Cardiac muscle cell (in vitro differentiated cells and primary cell): ENCODE measurements around the gene TMBIM4. TPM values are rescaled to one million over a fixed set of nuclear protein-coding genes. Genes with fewer than 3 reads are reported as not detected.

ENCODE experiments used
- DNase-seq, 2 donors: peaks; one replicate each; pipeline versions ENCODE4 v3.0.0 to v3.0.0-alpha.2; 2010 to 2017; ENCODE audit warnings: low read depth in 1 of 2, low spot score in 1 of 2
- H3K27ac ChIP-seq: fragments of 200-600 bp; sonication (generic); 2 replicates; pipeline ENCODE4 v1.5.1; 2016
- H3K27me3 ChIP-seq: fragments of 200-600 bp; sonication (generic); 2 replicates; pipeline ENCODE4 v1.6.0; 2016; ENCODE audit warnings: control low read depth
- H3K36me3 ChIP-seq: fragments of 200-600 bp; sonication (generic); 2 replicates; pipeline ENCODE4 v1.5.1; 2016; ENCODE audit warnings: control low read depth
- H3K4me1 ChIP-seq: fragments of 200-600 bp; sonication (generic); 2 replicates; pipeline ENCODE4 v1.8.1; 2017; ENCODE audit warnings: low read depth, mild to moderate bottlenecking, mixed run types
- H3K4me3 ChIP-seq: fragments of 200-600 bp; sonication (generic); 2 replicates; pipeline ENCODE4 v1.5.1; 2016; ENCODE audit warnings: mild to moderate bottlenecking
- H3K9me3 ChIP-seq: fragments of 200-600 bp; sonication (generic); 2 replicates; pipeline ENCODE4 v1.5.1; 2017; ENCODE audit warnings: low read depth, mild to moderate bottlenecking, control low read depth
- CTCF ChIP-seq: IDR thresholded peaks from 2 replicates; pipeline ENCODE4 v1.5.1; 2012; ENCODE audit warnings: low read depth, mild to moderate bottlenecking, low read length
- polyA plus RNA-seq: library from polyadenylated mRNA; unstranded; fragments of >200 nt; fragmentation: Nextera tagmentation; extraction: Ambion mirVana; gene quantifications from 2 replicates; pipeline ENCODE4 v1.2.1, GENCODE V29; 2016
- total RNA-seq: library from RNA; depleted of rRNA; stranded (reverse); fragments of >200 nt; gene quantifications from 2 replicates; pipeline ENCODE4 v1.2.3, GENCODE V29; 2016

TMBIM4 gene
- total and polyA plus RNA-seq, 2 experiments from 2014 or later, result 23.7 to 59.7 TPM

- H3K27me3 ChIP-seq, result no peaks in the 10 kb centered on the region
- peaks cover 15% of the 10 kb centered on the region for H3K36me3 ChIP-seq
- TF ChIP-seq CTCF, result no peak
- peak overlapping the region; percentile 69 for H3K27ac ChIP-seq
- no peaks in the 10 kb centered on the region for H3K9me3 ChIP-seq
- peaks cover 21% of the 10 kb centered on the region for H3K4me1 ChIP-seq
- no peak for DNase-seq
- H3K4me3 ChIP-seq, result peak overlapping the region; percentile 82
Measured at GRCh38 chr12:66131067-66131688, 38.6 kb downstream of the TMBIM4 start.

GRCh38 chr12:66130267-66131066 is 39.3 kb downstream of the TMBIM4 start, which contains the start of gene LLPH:
LLPH (minus strand) TSS chr12:66130750; CDS start chr12:66129106, 1,644 bp downstream.
- H3K27ac ChIP-seq, result peak within 1 kb of the TSS; percentile 69
- DNase-seq, result peak; percentile 89
- H3K4me3 ChIP-seq, result peak within 1 kb of the TSS; percentile 82
- no peak for TF ChIP-seq CTCF
- no peaks in the 10 kb centered on the region for H3K27me3 ChIP-seq
- H3K9me3 ChIP-seq, result no peaks in the 10 kb centered on the region
- H3K4me1 ChIP-seq, result peaks cover 21% of the 10 kb centered on the region
- H3K36me3 ChIP-seq, result peaks cover 14% of the 10 kb centered on the region

GRCh38 chr12:66129934-66130266 is 39.9 kb downstream of the TMBIM4 start:
- H3K4me1 ChIP-seq, result peaks cover 21% of the 10 kb centered on the region
- TF ChIP-seq CTCF, result no peak
- no peaks in the 10 kb centered on the region for H3K27me3 ChIP-seq
- H3K9me3 ChIP-seq, result no peaks in the 10 kb centered on the region
- H3K4me3 ChIP-seq, result peak overlapping the region; percentile 82
- H3K36me3 ChIP-seq, result peaks cover 16% of the 10 kb centered on the region
- H3K27ac ChIP-seq, result peak overlapping the region; percentile 69
- peak in 1 of 2 donors; percentile 36 for DNase-seq

GRCh38 chr12:66127650-66128049 is 42.1 kb downstream of the TMBIM4 start:
- peaks cover 18% of the 10 kb centered on the region for H3K4me1 ChIP-seq
- DNase-seq, result peak in 1 of 2 donors; percentile 78
- no peaks in the 10 kb centered on the region for H3K9me3 ChIP-seq
- H3K27me3 ChIP-seq, result no peaks in the 10 kb centered on the region
- no peak overlapping the region for H3K27ac ChIP-seq
- TF ChIP-seq CTCF, result no peak
- peaks cover 29% of the 10 kb centered on the region for H3K36me3 ChIP-seq
- H3K4me3 ChIP-seq, result no peak overlapping the region

- H3K36me3 ChIP-seq, result peaks cover 20% of the 10 kb centered on the region
- TF ChIP-seq CTCF, result no peak
- no peak for DNase-seq
Measured at GRCh38 chr12:66120477-66120876, 49.3 kb downstream of the TMBIM4 start.

More at GRCh38 chr12:66120477-66120876, 49.3 kb downstream of the TMBIM4 start:
- no peak overlapping the region for H3K4me3 ChIP-seq
- no peaks in the 10 kb centered on the region for H3K27me3 ChIP-seq
- H3K9me3 ChIP-seq, result no peaks in the 10 kb centered on the region
- peak overlapping the region; percentile 9 for H3K27ac ChIP-seq
- H3K4me1 ChIP-seq, result no peaks in the 10 kb centered on the region
